KG1 (cell line): Measurements from ENCODE around the gene UBAC1.

ENCODE experiments used
- DNase-seq: peaks from one replicate; lab custom pipeline; 2025; lab: John Stamatoyannopoulos, UW

Gene UBAC1, protein sequence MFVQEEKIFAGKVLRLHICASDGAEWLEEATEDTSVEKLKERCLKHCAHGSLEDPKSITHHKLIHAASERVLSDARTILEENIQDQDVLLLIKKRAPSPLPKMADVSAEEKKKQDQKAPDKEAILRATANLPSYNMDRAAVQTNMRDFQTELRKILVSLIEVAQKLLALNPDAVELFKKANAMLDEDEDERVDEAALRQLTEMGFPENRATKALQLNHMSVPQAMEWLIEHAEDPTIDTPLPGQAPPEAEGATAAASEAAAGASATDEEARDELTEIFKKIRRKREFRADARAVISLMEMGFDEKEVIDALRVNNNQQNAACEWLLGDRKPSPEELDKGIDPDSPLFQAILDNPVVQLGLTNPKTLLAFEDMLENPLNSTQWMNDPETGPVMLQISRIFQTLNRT

DNA sequence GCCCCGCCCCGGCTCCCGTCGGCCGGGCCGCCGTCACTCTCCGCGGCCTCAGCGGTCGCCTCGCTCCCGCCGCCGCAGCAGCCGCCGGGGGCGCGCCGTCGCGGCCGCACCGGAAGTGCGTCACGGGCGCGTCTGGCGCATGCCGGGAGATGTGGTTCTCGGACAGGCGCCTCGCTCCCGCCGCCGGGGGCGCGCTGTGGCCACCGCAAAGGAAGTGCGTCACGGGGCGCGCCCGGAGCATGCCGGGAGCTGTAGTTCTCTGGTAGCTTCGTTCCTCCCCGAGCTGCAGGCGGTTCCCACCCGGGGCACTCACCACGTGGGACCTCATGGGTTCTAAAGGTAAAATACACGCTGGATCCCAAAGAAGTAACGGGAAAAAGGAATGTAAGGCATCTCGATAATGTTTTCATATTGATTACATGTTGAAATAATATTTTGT is at the start of gene UBAC1:
UBAC1 (minus strand) TSS at position 97 of the 439 bp plus-strand sequence. CDS start 211 bp downstream, outside the sequence.
- peak; percentile 90 for DNase-seq

DNA sequence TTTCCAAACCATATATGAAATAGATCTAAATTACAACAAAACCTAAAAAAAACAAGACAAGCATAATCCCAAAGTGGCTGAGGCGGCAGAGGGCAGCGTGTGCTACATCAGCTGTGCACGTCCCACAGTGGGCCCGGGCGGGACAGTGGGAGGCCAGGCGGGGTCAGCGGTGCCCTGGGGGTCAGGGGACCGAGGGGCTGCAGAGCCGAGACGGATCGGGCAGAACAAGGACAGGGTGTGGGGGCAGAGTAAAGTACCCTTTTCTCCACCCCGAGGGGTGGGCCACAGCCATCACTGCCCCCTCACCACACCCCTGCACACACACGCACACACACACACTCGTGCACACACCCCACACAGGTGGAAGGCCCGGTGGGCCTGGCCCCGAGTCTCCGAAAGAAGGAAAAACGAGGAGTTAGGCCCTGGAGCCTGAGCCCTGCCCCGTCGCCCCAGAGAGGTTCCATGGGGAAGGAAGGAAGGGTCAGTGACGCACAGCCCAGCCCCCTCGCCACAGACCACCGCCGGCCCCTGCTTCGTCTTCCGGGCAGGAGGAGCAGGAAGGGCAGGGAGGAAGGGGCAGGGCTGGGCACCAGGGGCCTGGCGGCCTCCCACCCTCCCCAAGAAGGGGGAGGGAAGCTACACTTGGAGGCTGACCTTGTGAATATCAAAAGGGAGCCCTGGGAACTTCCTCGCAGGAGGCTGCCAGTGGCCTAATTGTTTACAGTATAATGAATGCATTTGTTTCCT is 49.6 kb upstream of the UBAC1 start:
- DNase-seq, result no peak

DNA sequence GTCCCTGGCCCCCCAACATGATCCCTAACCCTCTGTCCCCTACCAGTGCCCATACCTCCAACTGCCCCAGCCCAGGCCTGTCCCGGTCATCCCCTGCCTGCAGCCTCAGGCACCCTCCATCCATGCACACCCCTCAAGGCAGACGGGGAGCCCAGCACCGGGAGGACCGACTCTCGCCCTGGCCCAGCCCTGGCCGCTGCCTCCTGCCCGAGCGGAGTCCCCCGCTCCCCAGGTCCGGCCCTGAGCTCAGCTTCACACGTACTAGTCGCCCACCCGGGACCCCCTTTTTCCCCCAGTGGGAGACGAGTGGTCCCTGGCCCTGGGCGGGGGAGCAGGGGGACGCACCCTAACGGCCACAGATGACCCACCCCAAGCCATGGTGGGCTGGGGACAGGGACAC is 49.0 kb upstream of the UBAC1 start:
- no peak for DNase-seq

DNA sequence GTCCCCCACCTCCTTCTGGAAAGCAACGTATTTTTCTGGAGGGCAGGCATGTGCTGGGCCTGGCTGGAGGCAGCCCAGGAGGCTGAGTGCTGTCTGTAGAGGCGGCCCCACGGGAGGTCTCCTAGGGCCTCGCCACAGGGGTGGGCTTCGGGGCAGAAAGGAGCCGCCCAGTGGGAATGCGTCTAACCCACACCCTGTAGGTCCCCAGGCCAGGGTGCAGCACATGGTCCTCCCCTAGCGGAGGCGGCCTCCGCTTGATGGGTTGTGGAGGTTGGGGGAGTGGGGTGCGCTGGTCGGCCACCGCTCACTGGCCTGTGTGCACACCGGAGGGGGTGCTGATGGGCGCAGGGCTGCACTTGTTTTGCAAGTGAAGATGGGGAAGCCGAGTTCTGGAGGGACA is 48.3 kb upstream of the UBAC1 start:
- DNase-seq, result no peak

DNA sequence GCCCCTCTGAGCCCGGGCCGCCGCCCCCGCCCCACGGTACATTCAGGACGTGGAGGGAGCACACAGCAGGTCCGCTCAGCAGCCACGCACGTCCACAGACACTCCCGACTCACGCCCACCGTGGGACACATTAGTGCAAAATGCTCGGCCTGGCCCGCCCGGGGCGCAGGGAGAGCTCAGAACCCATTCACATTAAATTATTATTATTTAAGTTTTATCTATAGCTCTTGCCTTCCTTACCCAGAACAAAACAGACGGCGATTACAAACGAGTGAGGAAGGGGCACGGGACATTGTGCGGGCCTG is 47.5 kb upstream of the UBAC1 start:
- DNase-seq, result no peak

DNA sequence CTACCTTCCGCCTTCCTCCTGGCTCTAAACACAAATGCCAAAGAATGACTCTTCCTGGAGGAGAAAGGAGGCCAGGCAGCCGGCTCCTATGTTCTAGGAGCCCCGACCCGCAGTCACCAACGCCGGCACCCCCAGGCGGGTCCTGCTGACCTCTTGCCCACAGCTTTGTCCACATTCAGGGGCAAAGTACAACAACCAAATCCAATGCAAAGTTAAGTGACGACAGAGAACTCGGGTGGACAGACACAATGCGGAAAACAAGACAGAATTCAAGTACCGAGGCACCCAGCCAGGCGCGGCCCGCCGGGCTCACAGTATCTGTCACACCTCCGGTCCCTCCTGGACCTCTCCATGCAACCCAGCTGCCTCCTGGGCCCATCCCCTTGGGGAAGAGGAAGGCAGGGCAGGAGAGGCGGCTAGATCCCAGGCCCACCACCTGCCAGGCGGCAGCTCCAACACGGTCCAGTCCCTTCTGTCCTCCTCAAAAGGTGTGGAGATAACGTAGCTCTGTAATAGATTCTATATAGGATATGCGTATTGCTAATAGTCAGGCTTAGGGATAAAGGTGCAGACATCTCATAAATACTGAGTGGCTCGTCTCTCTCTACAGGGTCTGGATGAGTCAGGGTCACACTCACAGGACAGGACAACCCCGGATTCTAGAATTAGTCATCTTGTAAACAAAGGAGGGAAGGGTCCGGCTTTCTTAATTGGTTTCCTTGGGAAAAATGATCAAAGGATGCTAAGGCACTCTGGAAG is 46.9 kb upstream of the UBAC1 start:
- no peak for DNase-seq

DNA sequence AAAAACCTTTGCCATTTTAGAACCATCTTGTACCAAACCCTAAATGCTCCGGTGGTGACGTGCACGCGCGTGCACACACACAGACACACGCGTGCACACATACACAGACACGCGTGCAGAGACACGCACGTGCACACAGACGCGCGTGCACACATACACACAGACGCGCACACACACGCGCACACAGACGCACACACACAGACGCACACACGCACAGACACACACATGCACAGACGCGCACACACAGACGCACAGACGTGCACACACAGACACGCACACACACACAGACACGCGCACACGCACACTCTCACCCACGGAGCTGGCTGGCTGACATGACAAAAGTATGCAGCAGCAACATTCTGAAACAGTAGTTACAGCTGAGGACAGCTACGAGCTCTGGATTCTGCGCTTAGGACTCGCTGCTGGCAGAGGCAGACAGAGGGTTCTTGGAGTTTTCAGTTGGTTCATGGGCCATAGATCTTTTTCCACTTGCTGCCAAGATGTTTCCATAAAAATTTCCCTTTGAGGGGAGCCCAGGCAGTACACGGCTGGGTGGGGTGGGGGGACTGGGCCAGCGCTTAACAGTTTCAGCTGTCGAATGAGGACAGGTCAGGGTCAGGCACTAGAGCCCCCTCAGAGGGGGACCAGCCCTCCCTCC is 46.2 kb upstream of the UBAC1 start:
- no peak for DNase-seq

DNA sequence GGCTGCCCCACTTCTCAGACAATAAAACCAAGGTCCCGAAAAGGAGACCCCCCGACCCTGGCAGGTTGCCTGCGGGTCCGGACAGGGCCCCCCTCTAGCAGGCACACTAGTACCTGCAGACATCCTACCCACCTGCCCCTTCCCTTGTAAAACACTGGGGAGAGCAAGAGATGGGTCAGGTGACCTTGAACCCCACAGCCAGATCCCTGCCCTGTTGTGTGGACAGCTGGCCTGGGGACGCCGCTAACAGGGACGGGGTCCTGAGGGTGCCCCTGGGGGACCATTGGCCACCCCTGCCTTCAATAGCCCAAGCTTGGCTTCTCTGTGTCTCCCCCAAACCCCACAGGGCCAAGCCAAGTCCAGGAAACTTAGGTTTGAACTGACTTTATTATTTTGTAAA is 45.0 kb upstream of the UBAC1 start:
- no peak for DNase-seq

DNA sequence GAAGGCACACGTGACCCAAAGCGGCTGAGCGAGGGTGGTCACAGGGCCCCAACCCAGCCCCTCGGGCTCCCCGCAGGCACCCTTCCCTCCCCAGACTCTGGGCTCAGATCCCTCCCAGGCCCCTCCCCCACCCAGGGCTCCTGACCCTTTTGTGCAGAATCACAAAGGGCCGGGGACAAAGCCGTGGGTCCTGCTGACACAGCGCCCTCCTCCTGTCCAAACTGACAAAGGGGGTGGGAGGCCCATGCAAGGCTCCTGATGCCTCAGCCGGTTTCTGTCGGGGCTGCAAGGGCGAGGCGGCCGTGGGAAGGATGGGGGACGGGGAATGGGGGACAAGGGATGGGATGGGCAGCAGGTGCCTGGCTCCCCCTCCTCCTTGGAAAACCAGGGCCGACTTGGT is 43.5 kb upstream of the UBAC1 start:
- DNase-seq, result no peak

DNA sequence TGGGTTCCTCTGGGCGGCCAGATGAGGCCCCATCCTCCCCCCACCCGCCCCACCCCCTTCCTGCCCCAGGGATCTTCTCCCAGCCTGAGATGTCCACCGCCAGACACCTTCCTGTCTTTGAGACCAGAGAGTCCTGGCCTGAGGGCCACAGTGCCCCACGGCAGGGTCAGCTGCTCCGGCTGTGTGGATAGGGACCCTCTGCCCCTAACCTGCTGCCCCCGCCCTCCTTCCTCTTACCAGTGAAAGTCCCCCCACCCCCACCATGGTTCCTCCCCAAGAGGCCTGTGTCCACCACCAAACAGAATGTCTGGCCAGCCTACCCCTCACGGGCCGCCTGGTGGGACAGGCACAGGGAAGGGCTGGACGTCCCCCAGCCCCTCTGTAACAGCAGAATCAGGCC is 43.0 kb upstream of the UBAC1 start:
- DNase-seq, result no peak

DNA sequence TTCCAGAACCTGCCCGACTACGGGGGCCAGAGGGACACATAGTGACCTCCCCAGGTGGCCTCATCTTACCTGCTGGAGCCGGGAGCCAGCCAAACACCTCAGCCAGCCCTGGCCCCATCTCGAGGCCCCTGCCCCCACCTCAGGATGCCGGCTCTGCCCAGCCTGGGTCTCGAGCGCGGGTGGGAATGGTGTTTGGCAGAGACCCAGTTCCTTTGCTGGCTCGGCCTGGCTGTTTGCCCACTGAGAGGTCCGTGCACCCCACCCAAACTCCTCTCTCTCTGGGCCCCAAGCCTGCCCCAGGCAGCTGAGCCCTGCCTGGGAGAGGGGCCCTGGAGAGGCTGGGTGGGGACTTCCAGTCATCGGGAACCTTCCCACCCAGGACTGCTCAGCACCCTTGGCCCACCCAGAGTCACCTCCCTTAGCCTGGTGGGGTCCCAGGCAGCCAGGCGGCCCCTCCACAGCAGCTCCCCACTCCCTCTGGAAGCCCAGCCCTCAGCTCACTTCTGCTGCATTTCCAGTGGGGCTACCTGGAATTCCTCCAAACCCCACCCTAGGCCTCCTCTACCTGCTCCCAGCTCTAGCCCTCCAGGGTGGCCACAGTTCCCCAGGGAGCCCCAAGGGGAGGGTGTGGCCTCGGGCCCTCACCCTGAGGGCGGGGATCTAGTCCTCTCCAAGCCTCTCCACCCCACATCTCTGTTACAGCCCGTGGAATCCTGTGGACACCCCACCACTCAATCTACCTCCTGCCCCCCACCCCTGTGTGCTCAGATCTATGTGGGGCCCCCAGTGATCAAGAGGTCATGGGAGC is 42.4 kb upstream of the UBAC1 start:
- DNase-seq, result no peak

DNA sequence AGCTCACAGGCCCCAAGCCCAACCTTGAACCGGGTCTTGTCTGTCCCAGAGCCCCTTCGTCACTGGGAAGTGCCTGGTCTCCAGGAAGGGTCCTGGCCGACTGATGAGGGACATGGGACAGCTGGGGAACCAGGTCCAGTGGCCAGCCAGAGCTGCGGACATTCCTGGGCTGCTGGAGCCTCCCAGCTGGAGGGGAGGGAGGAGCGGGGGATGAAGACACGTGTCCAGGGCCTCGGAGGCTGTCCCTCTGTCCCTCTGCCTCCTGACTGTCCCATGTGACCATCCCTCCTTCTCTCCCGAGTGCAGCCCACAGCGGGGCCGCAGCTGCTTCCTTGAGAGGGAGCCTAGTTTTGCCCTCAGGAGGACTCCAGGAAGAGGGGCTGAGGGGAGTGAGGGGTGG is 41.7 kb upstream of the UBAC1 start:
- no peak for DNase-seq

DNA sequence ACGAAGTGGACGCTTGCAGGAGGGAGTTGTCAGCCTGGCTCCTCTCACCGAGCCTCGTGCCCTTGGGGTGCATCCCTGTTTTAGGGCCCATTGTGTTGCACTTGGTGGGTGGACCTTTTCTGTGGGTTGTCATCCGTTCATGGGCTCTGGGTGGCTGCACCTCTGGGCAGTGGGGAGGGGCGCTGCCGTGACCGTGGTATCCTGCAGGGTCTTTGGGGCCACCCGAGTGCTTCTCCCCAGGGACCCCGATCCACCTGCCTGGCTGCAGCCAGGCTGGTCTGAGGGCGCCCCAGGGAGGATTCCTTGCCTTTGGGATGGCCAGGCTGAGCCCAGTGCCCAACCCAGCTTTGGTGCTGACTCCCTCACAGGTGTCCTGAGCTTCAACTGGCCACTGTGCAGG is 41.0 kb upstream of the UBAC1 start:
- DNase-seq, result no peak

DNA sequence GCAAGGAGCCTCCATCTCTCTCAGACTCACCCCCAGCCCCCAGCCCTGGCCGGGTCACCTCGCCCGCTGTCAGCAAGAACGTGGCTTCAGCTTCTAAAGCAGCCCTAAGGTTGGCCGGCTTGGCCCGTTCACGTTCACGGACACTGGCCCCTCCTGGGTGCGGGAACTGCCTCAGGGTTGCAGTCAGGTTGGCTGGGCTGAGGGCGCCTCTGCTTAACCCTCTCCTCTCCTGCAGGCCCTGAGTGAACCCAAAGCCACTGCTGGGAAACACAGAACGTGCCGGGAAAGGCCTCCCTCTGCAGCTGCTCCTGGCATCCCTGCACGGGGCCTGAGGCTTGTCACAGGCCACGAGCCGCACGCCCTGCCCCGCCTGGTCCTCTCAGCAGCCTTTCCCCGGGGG is 40.1 kb upstream of the UBAC1 start:
- DNase-seq, result no peak

DNA sequence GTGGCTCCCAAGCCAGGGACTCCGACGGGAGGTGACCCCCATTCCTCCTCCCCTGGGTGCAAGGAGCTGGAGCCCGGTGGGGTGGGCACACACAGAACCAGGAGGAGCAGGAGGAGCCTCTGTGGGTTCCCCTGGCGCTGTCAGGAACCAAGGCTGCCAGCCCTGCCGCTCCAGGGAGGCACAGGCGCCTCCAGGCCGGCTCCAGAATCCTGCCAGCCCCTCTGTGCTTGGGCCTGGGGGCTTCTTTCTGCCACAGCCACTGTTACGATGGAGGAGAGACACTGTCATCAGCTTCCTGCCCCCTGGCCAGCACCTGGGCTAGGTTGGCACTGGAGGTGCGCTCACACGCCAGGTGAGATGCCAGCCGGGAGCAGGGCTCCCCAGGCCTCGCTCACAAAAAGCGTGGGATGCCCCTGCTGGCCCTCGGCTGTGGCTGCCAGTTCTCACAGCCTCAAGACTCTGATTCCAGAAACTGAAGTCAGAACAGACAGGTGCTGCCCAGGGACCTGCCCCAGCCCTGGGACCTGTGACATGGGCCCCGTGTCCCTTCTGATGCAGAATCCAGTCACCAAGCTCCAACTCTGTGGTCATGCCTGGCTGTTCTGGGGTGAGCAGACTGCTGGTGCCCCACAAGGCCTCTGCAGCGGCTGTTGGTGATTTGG is 37.4 kb upstream of the UBAC1 start:
- DNase-seq, result no peak

DNA sequence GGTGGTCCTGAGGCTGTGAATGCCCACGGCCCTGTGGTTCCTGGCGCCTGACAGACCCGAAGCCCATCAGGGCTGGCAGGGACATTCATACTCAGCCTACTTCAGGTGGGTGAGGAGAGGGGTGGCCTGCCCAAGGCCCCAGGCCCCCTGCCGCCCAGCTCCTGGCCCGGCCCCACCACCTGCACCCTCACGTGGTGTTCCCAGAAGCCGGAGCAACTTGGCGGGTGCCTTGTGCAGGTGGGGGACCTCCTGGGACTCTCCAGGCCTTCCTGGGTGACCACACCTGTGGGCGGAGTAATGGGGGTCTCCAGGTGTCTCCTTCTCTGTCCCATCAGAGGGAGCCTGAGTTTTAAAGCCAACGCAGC is 36.8 kb upstream of the UBAC1 start:
- no peak for DNase-seq

DNA sequence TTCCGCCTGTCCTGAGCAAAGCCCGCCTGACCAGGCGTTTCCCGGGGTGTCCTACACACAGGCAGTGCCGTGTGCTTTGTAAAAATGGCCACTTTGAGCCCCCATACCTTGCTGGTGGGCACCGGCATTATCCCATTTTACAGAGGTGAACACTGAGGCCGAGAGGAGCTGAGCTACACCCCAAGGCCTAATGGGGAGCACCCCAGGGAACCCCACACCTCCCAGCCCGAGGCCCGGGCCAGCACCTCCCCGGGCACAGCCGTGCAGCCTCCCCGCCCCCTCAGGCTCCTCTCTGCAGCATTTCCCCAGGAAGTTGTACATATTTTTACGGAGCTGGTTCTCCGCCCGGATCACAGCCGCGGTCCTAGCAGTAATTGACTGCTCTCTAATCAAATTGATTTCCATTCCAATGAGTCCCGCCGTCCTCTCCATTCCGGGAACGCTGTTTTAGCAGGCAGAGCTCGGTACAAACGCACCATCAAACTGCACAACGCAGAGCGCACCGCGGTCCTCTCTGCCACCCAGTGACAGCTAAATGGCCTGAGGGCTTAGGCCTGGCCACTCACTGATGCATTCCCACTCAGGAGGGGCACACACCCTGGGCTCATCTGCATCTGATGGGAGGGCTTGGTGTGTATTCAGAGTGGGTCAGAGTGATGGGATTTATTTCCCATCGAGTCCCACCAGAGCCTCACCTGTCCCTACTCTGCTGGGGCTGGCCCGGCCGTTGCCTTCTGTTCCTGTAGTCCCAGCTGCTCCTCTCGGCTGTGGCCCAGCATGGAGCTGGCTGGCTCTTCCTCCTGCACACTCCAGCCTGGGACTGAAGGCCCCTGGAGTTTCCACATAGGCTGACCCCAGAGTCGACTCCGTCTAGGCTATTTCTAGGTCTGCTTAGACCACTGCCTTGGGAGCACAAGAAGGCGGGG is 36.2 kb upstream of the UBAC1 start:
- DNase-seq, result no peak

DNA sequence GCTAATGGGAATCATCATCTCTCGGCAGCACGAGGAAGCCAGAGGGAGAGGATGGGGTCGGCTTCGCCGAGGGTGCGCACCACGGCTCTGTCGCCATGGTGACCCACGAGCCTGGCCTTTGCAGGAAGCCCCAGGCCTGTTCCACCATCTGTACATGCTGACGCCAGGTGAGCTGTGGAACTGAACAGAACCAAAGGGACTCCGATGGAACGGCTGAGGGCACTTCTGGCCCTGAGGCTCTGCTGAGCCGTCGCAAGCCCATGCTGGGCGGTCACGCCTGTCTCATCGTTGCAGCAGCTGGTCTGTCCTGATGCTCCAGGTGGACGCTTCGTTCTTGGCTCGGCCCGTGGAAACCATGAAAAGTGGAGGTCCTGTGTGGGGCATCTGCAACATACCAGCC is 34.6 kb upstream of the UBAC1 start:
- no peak for DNase-seq

DNA sequence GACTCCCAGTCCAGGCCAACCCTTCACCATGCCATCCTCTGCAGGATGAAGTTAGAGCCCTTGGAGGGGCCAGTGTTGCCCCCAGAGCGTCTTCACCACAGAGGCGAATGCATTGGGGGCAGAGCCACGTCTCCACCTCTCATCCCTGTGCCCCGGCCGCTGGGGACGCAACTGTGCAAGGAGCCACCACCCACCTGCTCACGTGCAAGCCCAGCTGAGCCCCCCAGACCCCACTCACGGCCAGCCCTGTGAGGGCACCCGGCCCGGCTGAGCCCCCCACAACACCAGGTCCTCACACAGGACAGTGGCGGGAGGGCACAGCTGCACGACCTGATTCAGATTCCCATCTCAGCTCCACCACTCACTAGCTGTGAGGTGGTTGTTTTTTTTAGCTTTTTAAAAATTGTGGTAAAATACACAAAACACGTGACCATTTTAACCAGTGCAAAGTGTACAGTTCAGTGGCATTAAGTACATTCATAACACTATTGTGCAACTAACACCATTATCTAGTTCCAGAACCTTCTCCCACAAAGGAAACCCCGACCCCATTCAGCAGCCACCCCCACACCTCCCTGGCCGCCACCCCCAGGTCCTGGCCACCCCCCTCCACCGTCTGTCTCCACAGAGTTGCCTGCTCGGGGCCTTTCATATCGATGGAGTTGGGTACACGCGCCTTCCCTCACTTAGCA is 33.5 kb upstream of the UBAC1 start:
- DNase-seq, result no peak
